Measurements from ENCODE around the gene ATP5MC2. TPM values are rescaled to one million over a fixed set of nuclear protein-coding genes. Genes with fewer than 3 reads are reported as not detected.

Gene ATP5MC2
- total RNA-seq, 1 experiment from 2014 or later, result 355 TPM

DNA sequence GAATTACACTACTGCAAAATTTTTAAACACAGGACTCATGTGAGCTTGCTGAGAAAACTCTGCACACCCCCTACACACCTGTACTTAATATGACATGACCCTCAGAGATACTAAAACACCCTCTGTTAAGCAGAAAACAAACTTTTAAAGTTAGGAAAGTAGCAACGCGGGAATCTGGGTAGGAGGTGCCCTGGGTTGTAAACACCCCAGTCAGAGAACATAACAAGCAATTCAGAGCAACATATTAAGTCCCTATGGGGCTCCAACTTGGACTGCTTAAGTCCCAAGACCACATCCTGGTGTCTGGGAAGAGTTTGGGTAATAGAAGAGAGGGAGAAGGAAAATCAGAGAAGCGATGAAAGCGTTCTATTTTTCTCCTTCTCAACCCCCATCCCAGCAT lies 50.9 kb downstream of the ATP5MC2 start:
- no peak for DNase-seq (ENCODE audit: low read depth)
- in situ Hi-C loops (cut with HindIII; ENCODE audit: low pct_unique_long_range_greater_than_20kb, low sequenced_read_pairs), result no loop called here

DNA sequence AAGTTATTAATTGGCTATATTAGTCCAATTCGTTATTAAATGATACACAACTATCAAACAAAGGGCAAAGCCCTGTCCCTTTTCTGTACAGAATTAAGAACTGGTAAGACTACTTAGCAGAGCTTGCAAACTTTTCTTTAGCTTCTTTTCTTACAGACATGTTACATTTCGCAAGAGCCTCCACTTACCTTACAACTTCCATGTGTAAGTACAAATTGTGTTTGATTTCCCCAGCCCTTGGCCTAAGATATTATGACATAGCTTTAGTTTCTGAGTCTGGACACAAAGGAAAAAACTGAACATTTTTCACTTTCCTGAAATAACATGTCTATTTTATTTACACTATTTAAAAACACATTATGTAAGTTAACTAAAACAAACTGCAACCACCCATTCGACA lies 51.4 kb downstream of the ATP5MC2 start:
- no peak for DNase-seq (ENCODE audit: low read depth)
- in situ Hi-C loops (cut with HindIII; ENCODE audit: low pct_unique_long_range_greater_than_20kb, low sequenced_read_pairs), result no loop called here

DNA sequence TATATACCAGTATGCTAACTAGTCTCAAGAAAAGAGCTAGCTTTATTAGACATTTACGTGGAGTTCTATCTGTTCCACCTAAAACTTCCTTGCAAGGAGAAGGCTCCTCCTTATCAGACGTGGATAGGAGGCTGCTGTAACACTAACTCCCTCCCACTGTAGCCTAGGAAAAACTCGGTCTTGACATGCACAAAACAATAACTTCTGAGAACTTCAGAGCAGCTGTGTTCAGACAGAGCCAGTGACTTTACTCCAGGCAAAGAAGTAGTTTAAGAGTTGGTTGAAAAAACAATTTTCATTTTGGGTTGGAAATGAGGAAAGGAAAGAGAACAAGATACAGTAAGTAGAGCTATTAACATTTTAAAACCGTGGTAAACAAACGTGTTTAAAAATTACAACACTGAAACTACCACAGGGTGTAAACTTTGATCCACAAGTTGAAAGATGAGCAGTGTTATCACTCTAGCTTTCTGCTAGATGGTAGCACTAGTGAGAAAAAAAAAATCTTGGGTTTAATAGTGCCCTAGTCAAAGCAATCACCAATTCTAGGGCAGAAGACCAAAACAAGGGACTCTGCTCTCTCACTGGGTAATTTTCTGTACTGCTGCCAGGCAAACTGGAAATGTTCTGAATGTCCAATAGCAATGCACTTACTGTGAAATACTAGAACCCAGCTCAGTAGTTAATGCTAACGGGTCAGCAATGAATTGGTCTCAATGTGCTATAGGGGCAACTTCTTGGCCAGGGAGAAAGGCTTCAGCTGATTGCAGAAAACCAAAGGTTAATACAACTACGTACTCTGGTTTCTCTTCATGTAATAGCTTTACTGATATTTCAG lies 52.1 kb downstream of the ATP5MC2 start:
- in situ Hi-C loops (cut with HindIII; ENCODE audit: low pct_unique_long_range_greater_than_20kb, low sequenced_read_pairs), result no loop called here
- DNase-seq (ENCODE audit: low read depth), result no peak

DNA sequence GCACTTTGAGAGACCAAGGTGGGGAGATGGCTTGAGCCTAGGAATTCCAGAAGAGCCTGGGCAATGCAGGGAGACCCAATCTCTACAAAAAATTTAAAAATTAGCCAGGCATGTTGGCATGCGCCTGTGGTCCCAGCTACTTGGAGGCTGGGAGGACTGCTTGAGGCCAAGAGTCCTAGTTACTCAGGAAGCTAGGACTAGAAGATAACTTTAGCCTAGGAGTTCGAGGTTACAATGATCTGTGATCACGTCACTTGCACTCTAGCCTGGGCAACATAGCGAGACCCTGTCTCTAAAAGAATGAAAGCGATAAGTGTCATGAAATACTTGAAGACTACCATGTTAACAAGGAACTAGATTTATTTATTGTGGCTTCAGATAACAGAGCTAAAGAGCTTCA lies 53.2 kb downstream of the ATP5MC2 start:
- no peak for DNase-seq (ENCODE audit: low read depth)
- in situ Hi-C loops (cut with HindIII; ENCODE audit: low pct_unique_long_range_greater_than_20kb, low sequenced_read_pairs), result no loop called here

GRCh38 chr12:53618275-53618674 lies 57.6 kb downstream of the ATP5MC2 start:
- in situ Hi-C loops (cut with HindIII; ENCODE audit: low pct_unique_long_range_greater_than_20kb, low sequenced_read_pairs), result no loop called here

DNA sequence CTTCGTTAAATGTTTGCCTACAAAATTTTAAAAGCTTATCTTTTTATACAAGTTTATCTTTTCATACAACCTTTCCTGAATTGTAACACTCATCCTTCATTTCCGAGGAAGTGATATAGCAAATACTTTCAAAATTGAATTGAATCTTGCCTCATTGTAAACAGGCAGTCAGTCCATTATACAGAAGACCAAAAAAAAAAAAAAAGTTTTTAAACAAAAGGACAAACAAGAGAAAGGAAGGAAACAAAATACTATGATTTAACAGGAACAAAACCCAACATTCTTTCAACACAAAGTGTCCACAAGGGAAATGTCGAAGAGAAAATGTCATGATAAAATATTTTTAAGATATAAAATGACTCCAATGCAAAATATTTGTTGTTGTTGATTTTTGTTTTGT lies 58.2 kb downstream of the ATP5MC2 start:
- in situ Hi-C loops (cut with HindIII; ENCODE audit: low pct_unique_long_range_greater_than_20kb, low sequenced_read_pairs), result no loop called here
- no peak for DNase-seq (ENCODE audit: low read depth)

More at GRCh38 chr12:53618275-53618674, 57.6 kb downstream of the ATP5MC2 start:
- no peak for DNase-seq (ENCODE audit: low read depth)

GRCh38 chr12:53616950-53617349 lies 58.9 kb downstream of the ATP5MC2 start:
- in situ Hi-C loops (cut with HindIII; ENCODE audit: low pct_unique_long_range_greater_than_20kb, low sequenced_read_pairs), result no loop called here
- DNase-seq (ENCODE audit: low read depth), result no peak

Other genes with a start within 250 kb of the ATP5MC2 start
- 151 and 174 TPM in 2 replicates for gene PRR13, start 234.3 kb downstream of the ATP5MC2 start, total RNA-seq (2014; rRNA removed; shearing (Covaris generic); ENCODE audit: low replicate concordance)
- gene PCBP2, start 224.0 kb downstream of the ATP5MC2 start, total RNA-seq (2014; rRNA removed; shearing (Covaris generic); ENCODE audit: low replicate concordance), result 190 and 201 TPM in 2 replicates
- gene MAP3K12, start 176.6 kb downstream of the ATP5MC2 start, total RNA-seq (2014; rRNA removed; shearing (Covaris generic); ENCODE audit: low replicate concordance), result 23.2 and 31.1 TPM in 2 replicates
- 101 and 110 TPM in 2 replicates for gene TARBP2, start 174.8 kb downstream of the ATP5MC2 start, total RNA-seq (2014; rRNA removed; shearing (Covaris generic); ENCODE audit: low replicate concordance)
- not detected in 2 replicates for gene NPFF, start 168.6 kb downstream of the ATP5MC2 start, total RNA-seq (2014; rRNA removed; shearing (Covaris generic); ENCODE audit: low replicate concordance)
- gene ATF7, start 49.7 kb downstream of the ATP5MC2 start, total RNA-seq (2014; rRNA removed; shearing (Covaris generic); ENCODE audit: low replicate concordance), result 5.5 and 9.2 TPM in 2 replicates
- 25.9 and 27.4 TPM in 2 replicates for gene CALCOCO1, start 51.4 kb upstream of the ATP5MC2 start, total RNA-seq (2014; rRNA removed; shearing (Covaris generic); ENCODE audit: low replicate concordance)
- gene CISTR, start 75.9 kb upstream of the ATP5MC2 start, total RNA-seq (2014; rRNA removed; shearing (Covaris generic); ENCODE audit: low replicate concordance), result not detected in 2 replicates

All from Caki2 (cell line).